Measurements from ENCODE around the gene PARD3B. TPM values are rescaled to one million over a fixed set of nuclear protein-coding genes. Genes with fewer than 3 reads are reported as not detected.

PARD3B gene
- polyA plus RNA-seq, 3 donors: not detected

DNA sequence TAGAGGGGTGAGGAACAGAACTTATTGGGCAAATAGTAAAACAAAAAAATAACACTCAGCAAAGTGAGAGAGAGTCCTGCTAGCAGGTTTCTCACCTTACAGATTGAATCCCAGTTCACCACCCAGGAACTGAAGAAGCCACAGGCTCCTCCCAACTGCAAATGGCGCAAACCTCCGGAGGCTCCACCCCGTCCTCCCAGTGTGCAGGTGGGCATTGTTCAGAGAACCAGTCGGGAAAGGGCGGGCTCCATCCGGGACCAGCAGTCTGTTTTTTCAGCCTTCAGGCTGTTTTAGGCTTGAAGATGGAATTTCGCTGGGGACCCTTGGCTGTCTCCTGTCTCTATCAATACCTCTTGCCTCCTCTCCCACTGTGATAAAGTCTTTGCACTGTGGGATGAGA is 317.5 kb downstream of the PARD3B start:
- Histone ChIP-seq H3K4me1 (ENCODE audit: control insufficient read depth in 1 of 2, insufficient read depth in 2 of 2, low read length in 2 of 2) (no peaks in the 10 kb centered on the region), H3K27me3 (ENCODE audit: control insufficient read depth in 2 of 2, insufficient read depth in 2 of 2, low read length in 2 of 2) (no peaks in the 10 kb centered on the region), H3K9ac (ENCODE audit: insufficient read depth, low read length, poor library complexity, severe bottlenecking) (no peak overlapping the region), H3K4me2 (replicated peaks; ENCODE audit: extremely low read depth, low read length, poor library complexity, severe bottlenecking) (no peak overlapping the region), H3K36me3 (replicated peaks in 1 of 2; ENCODE audit: control insufficient read depth in 1 of 2, insufficient read depth in 2 of 2, low read length in 2 of 2) (no peaks in the 10 kb centered on the region), H3K9me3 (replicated peaks in 1 of 2; ENCODE audit: control insufficient read depth in 1 of 2, insufficient read depth in 1 of 2, low read length in 2 of 2) (no peaks in the 10 kb centered on the region), H2AFZ (ENCODE audit: insufficient read depth, low read depth, low read length, poor library complexity, severe bottlenecking) (no peak overlapping the region), H4K20me1 (ENCODE audit: insufficient read depth, low read length) (no peaks in the 10 kb centered on the region), H3K79me2 (ENCODE audit: insufficient read depth, low read length) (no peaks in the 10 kb centered on the region), H3K4me3 (replicated peaks in 1 of 3; ENCODE audit: low read depth in 2 of 3, low read length in 3 of 3) (no peak overlapping the region), H3K27ac (ENCODE audit: low read depth in 1 of 2, low read length in 2 of 2) (no peak overlapping the region)
- no peaks in the 10 kb centered on the region for H3K4me1 Mint-ChIP-seq
- peaks cover 0 to 12% (median 2%) of the 10 kb centered on the region in 7 donors for H3K9me3 Mint-ChIP-seq
- intact Hi-C loops (cut with micrococcal nuclease): no loop called here
- DNase-seq: no peak
- H3K4me3 Mint-ChIP-seq: no peak overlapping the region
- no peak overlapping the region for H3K27ac Mint-ChIP-seq
- TF ChIP-seq, protein P1, sequence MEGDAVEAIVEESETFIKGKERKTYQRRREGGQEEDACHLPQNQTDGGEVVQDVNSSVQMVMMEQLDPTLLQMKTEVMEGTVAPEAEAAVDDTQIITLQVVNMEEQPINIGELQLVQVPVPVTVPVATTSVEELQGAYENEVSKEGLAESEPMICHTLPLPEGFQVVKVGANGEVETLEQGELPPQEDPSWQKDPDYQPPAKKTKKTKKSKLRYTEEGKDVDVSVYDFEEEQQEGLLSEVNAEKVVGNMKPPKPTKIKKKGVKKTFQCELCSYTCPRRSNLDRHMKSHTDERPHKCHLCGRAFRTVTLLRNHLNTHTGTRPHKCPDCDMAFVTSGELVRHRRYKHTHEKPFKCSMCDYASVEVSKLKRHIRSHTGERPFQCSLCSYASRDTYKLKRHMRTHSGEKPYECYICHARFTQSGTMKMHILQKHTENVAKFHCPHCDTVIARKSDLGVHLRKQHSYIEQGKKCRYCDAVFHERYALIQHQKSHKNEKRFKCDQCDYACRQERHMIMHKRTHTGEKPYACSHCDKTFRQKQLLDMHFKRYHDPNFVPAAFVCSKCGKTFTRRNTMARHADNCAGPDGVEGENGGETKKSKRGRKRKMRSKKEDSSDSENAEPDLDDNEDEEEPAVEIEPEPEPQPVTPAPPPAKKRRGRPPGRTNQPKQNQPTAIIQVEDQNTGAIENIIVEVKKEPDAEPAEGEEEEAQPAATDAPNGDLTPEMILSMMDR (IDR thresholded peaks at IDR 0.05): no peak
- no peaks in the 10 kb centered on the region for H3K36me3 Mint-ChIP-seq
- peaks cover 0 to 2% (median 1%) of the 10 kb centered on the region in 3 donors for H3K27me3 Mint-ChIP-seq (ENCODE audit: low read depth in 3 of 3)
- 97% methylated on average over 3 of the region's 7 CpGs for WGBS (ENCODE audit: insufficient coverage)

DNA sequence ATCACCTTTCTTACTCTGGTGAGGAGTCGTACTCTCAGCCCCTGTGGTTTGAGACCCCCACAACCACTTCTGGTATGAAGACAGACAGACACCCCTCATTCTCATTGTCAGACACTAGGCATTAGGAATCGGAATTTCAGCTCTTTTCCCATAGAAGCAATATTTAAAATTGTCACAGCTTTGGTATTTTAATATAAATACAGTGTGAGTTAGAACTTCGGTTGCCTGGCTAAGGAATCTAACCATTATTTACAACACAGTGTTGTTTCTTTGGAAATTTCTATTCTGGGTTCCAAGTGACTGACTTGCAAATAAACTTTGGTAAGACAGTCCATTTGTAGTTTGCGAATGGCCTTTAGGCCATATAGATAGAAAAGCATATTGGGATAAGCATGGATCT is 318.1 kb downstream of the PARD3B start:
- peaks cover 0 to 1% (median under 1%) of the 10 kb centered on the region in 3 donors for H3K27me3 Mint-ChIP-seq (ENCODE audit: low read depth in 3 of 3)
- no peaks in the 10 kb centered on the region for H3K36me3 Mint-ChIP-seq
- H3K4me1 Mint-ChIP-seq: no peaks in the 10 kb centered on the region
- Histone ChIP-seq H3K4me1 (ENCODE audit: control insufficient read depth in 1 of 2, insufficient read depth in 2 of 2, low read length in 2 of 2) (no peaks in the 10 kb centered on the region), H3K4me2 (replicated peaks; ENCODE audit: extremely low read depth, low read length, poor library complexity, severe bottlenecking) (no peak overlapping the region), H3K9ac (ENCODE audit: insufficient read depth, low read length, poor library complexity, severe bottlenecking) (no peak overlapping the region), H3K9me3 (replicated peaks in 1 of 2; ENCODE audit: control insufficient read depth in 1 of 2, insufficient read depth in 1 of 2, low read length in 2 of 2) (no peaks in the 10 kb centered on the region), H3K79me2 (ENCODE audit: insufficient read depth, low read length) (no peaks in the 10 kb centered on the region), H4K20me1 (ENCODE audit: insufficient read depth, low read length) (no peaks in the 10 kb centered on the region), H3K27me3 (ENCODE audit: control insufficient read depth in 2 of 2, insufficient read depth in 2 of 2, low read length in 2 of 2) (no peaks in the 10 kb centered on the region), H2AFZ (ENCODE audit: insufficient read depth, low read depth, low read length, poor library complexity, severe bottlenecking) (no peak overlapping the region), H3K36me3 (replicated peaks in 1 of 2; ENCODE audit: control insufficient read depth in 1 of 2, insufficient read depth in 2 of 2, low read length in 2 of 2) (no peaks in the 10 kb centered on the region), H3K4me3 (replicated peaks in 1 of 3; ENCODE audit: low read depth in 2 of 3, low read length in 3 of 3) (no peak overlapping the region), H3K27ac (ENCODE audit: low read depth in 1 of 2, low read length in 2 of 2) (no peak overlapping the region)
- H3K4me3 Mint-ChIP-seq: no peak overlapping the region
- peaks cover 0 to 12% (median 2%) of the 10 kb centered on the region in 7 donors for H3K9me3 Mint-ChIP-seq
- intact Hi-C loops (cut with micrococcal nuclease): no loop called here
- TF ChIP-seq, protein P1 (IDR thresholded peaks at IDR 0.05): no peak
- WGBS (ENCODE audit: insufficient coverage): 80% methylated on average over 1 of the region's 4 CpGs
- H3K27ac Mint-ChIP-seq: no peak overlapping the region
- no peak for DNase-seq

Measured in CD14-positive monocyte (primary cell).